ENCODE measurements around the gene KCNMB2.
"Not testable (repeated sequence)": the region's sequence is repeated elsewhere in the genome, so short reads cannot be mapped to it uniquely, and the experiment has no call there.

Gene KCNMB2

GRCh38 chr3:178849199-178849910 is 313.1 kb downstream of the KCNMB2 start:
- no peak for TF ChIP-seq CTCF (IDR thresholded peaks at IDR 0.05; ENCODE audit: insufficient read depth, low read depth, low read length, missing control alignments)
- DNase-seq (ENCODE audit: low read depth) = no peak
- no peak overlapping the region for H3K4me3 ChIP-seq (ENCODE audit: low read depth, low read length)

DNA sequence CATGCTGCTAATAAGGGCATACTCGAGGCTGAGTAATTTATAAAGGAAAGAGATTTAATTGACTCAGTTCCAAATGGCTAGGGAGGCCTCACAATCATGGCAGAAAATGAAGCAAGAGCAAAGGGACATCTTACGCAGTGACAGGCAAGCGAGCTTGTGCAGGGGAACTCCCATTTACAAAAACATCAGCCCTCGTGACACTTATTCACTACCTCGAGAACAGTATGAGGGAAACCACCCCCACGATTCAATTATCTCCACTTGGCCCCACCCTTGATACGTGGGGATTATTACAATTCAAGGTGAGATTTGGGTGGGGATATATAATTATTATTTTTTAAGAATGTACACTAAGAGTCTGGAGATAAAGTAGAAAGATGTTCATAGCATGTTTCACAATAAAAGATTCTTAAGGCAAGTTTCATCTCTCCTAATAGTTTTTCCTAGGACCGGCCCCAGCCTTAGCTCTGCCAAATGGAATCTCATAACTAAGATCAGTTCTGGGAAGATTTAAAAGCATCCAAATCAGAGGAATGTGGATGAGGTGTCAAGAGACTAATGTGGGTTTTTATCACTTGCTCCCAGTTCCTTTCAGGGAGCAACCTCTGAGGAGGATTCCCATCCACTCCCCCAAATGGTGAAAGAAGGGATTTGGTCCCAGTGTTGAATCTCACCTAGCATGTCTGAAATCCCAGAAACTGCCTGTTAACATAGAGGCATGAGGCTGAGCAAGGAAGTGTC is 314.4 kb downstream of the KCNMB2 start:
- TF ChIP-seq CTCF (IDR thresholded peaks at IDR 0.05; ENCODE audit: insufficient read depth, low read depth, low read length, missing control alignments) = no peak
- H3K4me3 ChIP-seq (ENCODE audit: low read depth, low read length) = no peak overlapping the region
- no peak for DNase-seq (ENCODE audit: low read depth)

GRCh38 chr3:178851564-178851963 is 315.3 kb downstream of the KCNMB2 start:
- no peak for TF ChIP-seq CTCF (IDR thresholded peaks at IDR 0.05; ENCODE audit: insufficient read depth, low read depth, low read length, missing control alignments)
- no peak for DNase-seq (ENCODE audit: low read depth)
- no peak overlapping the region for H3K4me3 ChIP-seq (ENCODE audit: low read depth, low read length)

DNA sequence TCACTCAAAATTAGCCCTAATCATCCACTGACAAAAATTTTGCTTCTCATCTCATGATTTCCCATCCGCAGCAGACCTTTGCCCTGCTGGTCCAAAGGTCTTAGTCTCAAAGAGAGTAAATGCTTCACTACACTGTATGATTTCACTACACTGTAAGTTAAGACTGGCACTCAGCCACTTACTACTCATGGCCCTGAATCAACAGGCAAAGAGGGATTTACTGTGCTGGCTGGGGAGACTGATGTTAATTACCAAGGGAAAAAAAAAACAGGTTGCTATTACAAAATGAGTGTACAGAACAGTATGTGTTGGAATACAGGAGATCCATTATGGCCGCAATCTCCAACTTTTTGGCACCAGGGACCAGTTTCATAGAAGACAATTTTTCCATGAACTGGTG is 320.6 kb downstream of the KCNMB2 start:
- no peak overlapping the region for H3K4me3 ChIP-seq (ENCODE audit: low read depth, low read length)
- no peak for TF ChIP-seq CTCF (IDR thresholded peaks at IDR 0.05; ENCODE audit: insufficient read depth, low read depth, low read length, missing control alignments)
- no peak for DNase-seq (ENCODE audit: low read depth)

GRCh38 chr3:178859386-178859785 is 323.1 kb downstream of the KCNMB2 start:
- H3K4me3 ChIP-seq (ENCODE audit: low read depth, low read length) = no peak overlapping the region
- no peak for DNase-seq (ENCODE audit: low read depth)
- TF ChIP-seq CTCF (IDR thresholded peaks at IDR 0.05; ENCODE audit: insufficient read depth, low read depth, low read length, missing control alignments) = no peak

DNA sequence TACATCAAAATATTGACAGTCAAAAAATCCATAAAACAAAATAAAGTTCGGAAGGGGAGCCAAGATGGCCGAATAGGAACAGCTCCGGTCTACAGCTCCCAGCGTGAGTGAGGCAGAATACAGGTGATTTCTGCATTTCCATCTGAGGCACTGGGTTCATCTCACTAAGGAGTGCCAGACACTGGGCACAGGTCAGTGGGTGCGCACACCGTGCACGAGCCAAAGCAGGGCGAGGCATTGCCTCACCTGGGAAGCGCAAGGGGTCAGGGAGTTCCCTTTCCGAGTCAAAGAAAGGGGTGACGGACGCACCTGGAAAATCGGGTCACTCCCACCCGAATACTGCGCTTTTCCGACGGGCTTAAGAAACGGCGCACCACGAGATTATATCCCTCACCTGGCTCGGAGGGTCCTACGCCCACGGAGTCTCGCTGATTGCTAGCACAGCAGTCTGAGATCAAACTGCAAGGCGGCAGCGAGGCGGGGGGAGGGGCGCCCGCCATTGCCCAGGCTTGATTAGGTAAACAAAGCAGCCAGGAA is 323.7 kb downstream of the KCNMB2 start:
- not testable (repeated sequence) for H3K4me3 ChIP-seq (ENCODE audit: low read depth, low read length); DNase-seq (ENCODE audit: low read depth)

- TF ChIP-seq CTCF (IDR thresholded peaks at IDR 0.05; ENCODE audit: insufficient read depth, low read depth, low read length, missing control alignments) = no peak
- no peak overlapping the region for H3K4me3 ChIP-seq (ENCODE audit: low read depth, low read length)
- DNase-seq (ENCODE audit: low read depth) = no peak
Observed at GRCh38 chr3:178868681-178869080, 332.4 kb downstream of the KCNMB2 start.
